ENCODE measurements around the gene DDO. TPM values are rescaled to one million over a fixed set of nuclear protein-coding genes. Genes with fewer than 3 reads are reported as not detected.
A peak's percentile ranks its signal among the peaks of the same experiment; 100 is the strongest.

DDO gene
- total RNA-seq, 6 experiments from 2014 or later, result 4.6 to 9.4 (median 6.4) TPM

DNA sequence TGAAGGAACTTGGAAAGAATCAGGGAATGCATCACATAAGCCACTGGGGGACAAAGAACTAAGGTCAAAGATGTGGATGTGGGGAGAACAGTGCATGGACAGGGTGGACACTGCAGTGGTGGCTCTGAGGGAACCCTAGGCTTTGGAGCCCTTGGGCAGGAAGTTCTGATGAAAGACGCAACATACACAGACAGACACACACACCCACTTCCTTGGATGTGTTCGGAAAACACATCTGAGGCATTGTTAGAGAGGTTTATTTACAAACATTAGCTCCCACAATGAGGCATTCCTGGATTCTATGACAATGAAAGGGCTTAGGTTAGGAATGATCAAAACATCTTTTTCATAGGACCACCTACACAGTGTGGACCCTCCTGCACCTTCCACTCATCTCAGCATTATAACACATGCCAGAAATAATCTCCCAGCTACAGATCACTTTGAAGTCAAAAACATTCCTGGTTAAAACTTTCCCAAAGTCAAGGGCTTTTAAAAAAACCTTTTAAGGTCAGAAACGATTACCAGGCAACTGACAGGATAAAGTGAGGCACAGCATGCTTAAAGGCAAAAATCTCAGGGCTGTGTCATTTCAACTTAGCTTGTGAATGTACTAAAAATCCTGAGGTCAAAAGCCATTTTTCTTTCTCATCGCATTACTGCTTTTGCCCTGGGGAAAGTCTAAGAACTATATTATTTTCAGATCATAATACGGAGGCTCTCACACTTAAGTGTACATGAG, 50.8 kb downstream of the DDO start:
- H3K27me3 ChIP-seq, result no peaks in the 10 kb centered on the region
- intact Hi-C loops (cut with DNase I), result no loop called here
- TF ChIP-seq, protein P1, sequence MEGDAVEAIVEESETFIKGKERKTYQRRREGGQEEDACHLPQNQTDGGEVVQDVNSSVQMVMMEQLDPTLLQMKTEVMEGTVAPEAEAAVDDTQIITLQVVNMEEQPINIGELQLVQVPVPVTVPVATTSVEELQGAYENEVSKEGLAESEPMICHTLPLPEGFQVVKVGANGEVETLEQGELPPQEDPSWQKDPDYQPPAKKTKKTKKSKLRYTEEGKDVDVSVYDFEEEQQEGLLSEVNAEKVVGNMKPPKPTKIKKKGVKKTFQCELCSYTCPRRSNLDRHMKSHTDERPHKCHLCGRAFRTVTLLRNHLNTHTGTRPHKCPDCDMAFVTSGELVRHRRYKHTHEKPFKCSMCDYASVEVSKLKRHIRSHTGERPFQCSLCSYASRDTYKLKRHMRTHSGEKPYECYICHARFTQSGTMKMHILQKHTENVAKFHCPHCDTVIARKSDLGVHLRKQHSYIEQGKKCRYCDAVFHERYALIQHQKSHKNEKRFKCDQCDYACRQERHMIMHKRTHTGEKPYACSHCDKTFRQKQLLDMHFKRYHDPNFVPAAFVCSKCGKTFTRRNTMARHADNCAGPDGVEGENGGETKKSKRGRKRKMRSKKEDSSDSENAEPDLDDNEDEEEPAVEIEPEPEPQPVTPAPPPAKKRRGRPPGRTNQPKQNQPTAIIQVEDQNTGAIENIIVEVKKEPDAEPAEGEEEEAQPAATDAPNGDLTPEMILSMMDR (IDR thresholded peaks at IDR 0.05), result no peak
- no peak for TF ChIP-seq POLR2A (IDR thresholded peaks at IDR 0.05)
- no peak overlapping the region for H3K4me3 ChIP-seq
- H3K4me1 ChIP-seq, result peaks cover 0 to 9% (median 0%) of the 10 kb centered on the region in 4 donors
- no peaks in the 10 kb centered on the region for H3K9me3 ChIP-seq
- ATAC-seq, result no peak
- WGBS (ENCODE audit: insufficient coverage, low coverage, low lambda C conversion rate, missing lambda C conversion rate), result 75% methylated on average over 4 of the region's 5 CpGs
- H3K36me3 ChIP-seq, result no peaks in the 10 kb centered on the region
- DNase-seq, result no peak
- H3K27ac ChIP-seq, result no peak overlapping the region

DNA sequence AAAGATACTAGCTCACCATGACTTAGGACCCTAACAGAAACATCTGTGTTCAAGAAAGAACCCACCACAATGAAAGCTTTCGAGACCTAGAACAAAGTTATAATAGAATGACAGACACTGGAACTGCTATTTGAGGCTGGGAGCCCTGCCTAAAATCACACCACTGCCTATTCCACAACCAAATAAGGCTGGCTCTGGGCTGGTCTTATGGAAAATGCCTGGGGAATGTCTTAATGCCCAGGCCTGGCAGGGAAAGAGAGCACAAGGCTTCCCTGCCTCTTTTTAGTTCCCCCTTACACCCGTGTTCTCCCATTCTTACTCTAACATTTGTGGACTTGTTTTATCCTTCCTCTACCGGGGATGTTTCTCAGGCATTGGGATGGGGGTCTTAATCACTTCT, 51.6 kb downstream of the DDO start:
- intact Hi-C loops (cut with DNase I), result no loop called here
- no peak for ATAC-seq
- Histone ChIP-seq H3K36me3 (no peaks in the 10 kb centered on the region), H3K4me3 (no peak overlapping the region), H3K27me3 (no peaks in the 10 kb centered on the region), H3K4me1 (peaks cover 0 to 9% (median 0%) of the 10 kb centered on the region in 4 donors), H3K9me3 (no peaks in the 10 kb centered on the region), H3K27ac (no peak overlapping the region)
- WGBS (ENCODE audit: insufficient coverage, low coverage, low lambda C conversion rate, missing lambda C conversion rate), result 91% methylated on average over 3 of the region's 3 CpGs
- no peak for DNase-seq
- TF ChIP-seq, protein P1 (IDR thresholded peaks at IDR 0.05), result no peak
- no peak for TF ChIP-seq POLR2A (IDR thresholded peaks at IDR 0.05)

DNA sequence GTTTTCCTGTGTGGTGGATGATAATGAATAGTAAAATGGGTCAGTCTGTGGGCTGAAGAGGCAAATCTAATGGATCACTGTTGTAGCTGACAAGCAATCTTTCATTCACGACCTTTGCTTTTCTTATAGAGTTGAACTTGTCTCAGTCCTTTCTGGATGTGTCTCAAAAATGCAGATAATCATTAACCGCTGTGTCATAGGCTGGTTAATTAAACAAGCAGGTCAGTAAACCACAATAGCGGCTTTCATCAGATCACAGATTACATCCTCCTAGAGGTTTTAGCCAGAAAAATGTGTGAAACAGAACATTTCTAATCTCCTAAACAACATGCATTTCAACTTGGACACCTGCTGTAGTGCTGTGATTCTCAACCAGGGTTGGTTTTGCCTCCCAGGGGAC, 54.7 kb downstream of the DDO start:
- Histone ChIP-seq H3K9me3 (no peaks in the 10 kb centered on the region), H3K36me3 (no peaks in the 10 kb centered on the region), H3K4me1 (peaks cover 0 to 9% (median 0%) of the 10 kb centered on the region in 4 donors), H3K27me3 (no peaks in the 10 kb centered on the region), H3K27ac (no peak overlapping the region), H3K4me3 (no peak overlapping the region)
- peak; percentile 68 to 89 (median 80) for ATAC-seq
- intact Hi-C loops (cut with DNase I), result no loop called here
- TF ChIP-seq, protein P1 (IDR thresholded peaks at IDR 0.05), result no peak
- TF ChIP-seq POLR2A (IDR thresholded peaks at IDR 0.05), result no peak
- WGBS (ENCODE audit: insufficient coverage, low coverage, low lambda C conversion rate, missing lambda C conversion rate), result 38% methylated on average over 3 of the region's 3 CpGs
- no peak for DNase-seq

DNA sequence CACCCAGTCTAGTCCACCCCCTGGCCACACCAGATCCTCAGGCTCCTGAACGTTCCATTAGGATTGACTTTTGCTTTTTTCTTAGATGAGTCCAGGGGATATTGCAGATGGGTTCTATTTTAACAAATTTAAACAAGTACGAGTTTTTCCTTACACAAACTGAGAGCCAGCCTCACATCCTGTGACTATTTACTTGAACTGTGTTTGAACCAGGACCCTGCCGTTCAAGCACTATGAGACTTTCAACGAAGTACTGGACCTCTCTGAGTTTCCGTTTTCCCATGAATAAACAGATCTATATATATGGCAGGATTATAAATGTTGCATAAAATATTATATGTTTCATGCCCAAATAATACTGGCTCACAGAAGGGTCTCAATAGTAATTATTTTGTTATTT, 55.8 kb downstream of the DDO start:
- Histone ChIP-seq H3K4me3 (no peak overlapping the region), H3K4me1 (peaks cover 0 to 9% (median 0%) of the 10 kb centered on the region in 4 donors), H3K27ac (no peak overlapping the region), H3K36me3 (no peaks in the 10 kb centered on the region), H3K27me3 (no peaks in the 10 kb centered on the region), H3K9me3 (no peaks in the 10 kb centered on the region)
- no peak for TF ChIP-seq POLR2A (IDR thresholded peaks at IDR 0.05)
- TF ChIP-seq, protein P1 (IDR thresholded peaks at IDR 0.05), result no peak
- 57% methylated on average over 5 of the region's 5 CpGs for WGBS (ENCODE audit: insufficient coverage, low coverage, low lambda C conversion rate, missing lambda C conversion rate)
- no peak for DNase-seq
- ATAC-seq, result no peak
- intact Hi-C loops (cut with DNase I), result no loop called here
